SK-N-MC (cell line): ENCODE data around the gene MRPL54.

Experiments used
- DNase-seq: peaks from one replicate; pipeline ENCODE4 v3.0.0-alpha.2; 2011; ENCODE audit warnings: low read depth, low spot score
- H3K27ac ChIP-seq: fragments of 200-600 bp; sonication (generic); 2 replicates; pipeline ENCODE4 v1.5.1; 2016; ENCODE audit warnings: mixed run types
- H3K36me3 ChIP-seq: fragments of 200-600 bp; sonication (generic); 2 replicates; pipeline ENCODE4 v1.6.1; 2017; ENCODE audit warnings: antibody characterized with exemption, low read length, mixed read lengths; ENCODE audit not compliant: insufficient read depth
- H3K4me3 ChIP-seq: fragments of 200-600 bp; sonication (generic); 2 replicates; pipeline ENCODE4 v1.5.1; 2016
- H3K9ac ChIP-seq: fragments of 200-600 bp; sonication (generic); 2 replicates; pipeline ENCODE4 v1.8.0; 2017; ENCODE audit warnings: mixed run types, mixed read lengths; ENCODE audit not compliant: insufficient read length
- H3K9me3 ChIP-seq: fragments of 200-600 bp; sonication (generic); 2 replicates; pipeline ENCODE4 v1.6.1; 2017; ENCODE audit warnings: low read depth, mild to moderate bottlenecking, antibody characterized with exemption, low read length, moderate library complexity, mixed read lengths
- EZH2 ChIP-seq: fragments of 200-600 bp; sonication (generic); IDR thresholded peaks from one replicate; pipeline ENCODE4 v1.6.1; 2017; ENCODE audit warnings: antibody characterized with exemption
- FOXP2 ChIP-seq: optimal IDR thresholded peaks from 2 replicates; pipeline ENCODE3; 2011; ENCODE audit warnings: mild to moderate bottlenecking, moderate library complexity; ENCODE audit not compliant: insufficient read depth; ENCODE audit errors: extremely low read length, control extremely low read depth
- POLR2AphosphoS5 ChIP-seq: IDR thresholded peaks from 2 replicates; pipeline ENCODE4 v1.6.1; 2012; ENCODE audit warnings: mild to moderate bottlenecking, low read depth, low read length, borderline replicate concordance

MRPL54 gene

DNA sequence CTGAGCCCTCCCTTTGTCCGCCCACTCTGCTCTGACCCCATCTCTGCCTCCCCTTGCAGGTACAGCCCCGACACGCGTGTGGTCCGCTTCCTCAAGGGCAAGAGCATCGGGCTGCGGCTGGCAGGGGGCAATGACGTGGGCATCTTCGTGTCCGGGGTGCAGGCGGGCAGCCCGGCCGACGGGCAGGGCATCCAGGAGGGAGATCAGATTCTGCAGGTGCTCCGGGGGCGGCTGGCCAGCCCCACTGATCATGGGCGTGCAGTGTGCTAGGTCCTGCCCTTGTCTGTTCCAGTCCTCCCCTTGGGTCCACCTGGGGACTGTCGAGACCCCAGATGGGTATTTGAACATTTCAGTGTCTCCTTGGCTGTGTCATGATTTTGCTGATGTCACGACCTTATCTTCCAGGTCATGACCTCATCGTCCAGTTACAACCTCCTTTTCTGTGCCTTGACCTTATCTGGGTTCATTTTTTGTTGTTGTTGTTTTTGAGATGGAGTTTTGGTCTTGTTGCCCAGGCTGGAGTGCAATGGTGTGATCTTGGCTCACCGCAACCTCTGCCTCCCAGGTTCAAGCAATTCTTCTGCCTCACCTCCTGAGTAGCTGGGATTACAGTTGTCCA lies 26.3 kb upstream of the MRPL54 start:
- Histone ChIP-seq H3K4me3 (no peak overlapping the region), H3K9ac (no peak overlapping the region), H3K27ac (no peak overlapping the region), H3K36me3 (no peaks in the 10 kb centered on the region), H3K9me3 (no peaks in the 10 kb centered on the region)
- TF ChIP-seq FOXP2 (no peak), POLR2AphosphoS5 (no peak), EZH2 (no peak)
- no peak for DNase-seq

DNA sequence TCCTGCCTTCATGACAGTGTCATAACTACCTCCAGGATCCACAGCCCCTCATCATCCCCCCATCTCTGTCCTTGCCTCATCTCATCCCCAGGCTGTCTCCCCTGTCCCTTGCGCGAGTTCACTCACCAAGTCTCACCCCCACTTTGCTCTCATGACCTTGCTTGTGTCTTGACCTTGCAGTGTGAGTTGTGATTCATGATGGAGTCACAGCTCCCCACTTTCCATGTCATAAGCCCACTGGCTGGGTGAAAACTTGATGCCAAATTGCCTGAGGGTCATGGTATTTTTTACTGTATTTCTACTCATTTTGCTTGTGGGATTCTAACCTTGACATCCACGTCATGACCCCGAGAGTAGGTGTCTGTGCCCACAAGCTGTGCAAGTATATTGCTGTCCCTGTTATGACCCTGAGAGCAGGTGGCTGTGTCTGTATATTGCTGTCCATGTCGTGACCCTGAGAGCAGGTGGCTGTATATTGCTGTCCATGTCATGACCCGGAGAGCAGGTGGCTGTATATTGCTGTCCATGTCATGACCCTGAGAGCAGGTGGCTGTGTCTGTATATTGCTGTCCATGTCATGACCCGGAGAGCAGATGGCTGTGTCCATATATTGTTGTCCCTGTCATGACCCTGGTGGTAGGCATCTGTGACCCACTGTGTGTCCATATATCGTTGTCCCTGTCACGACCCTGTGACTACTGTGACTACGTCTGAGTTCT lies 24.8 kb upstream of the MRPL54 start:
- H3K9ac ChIP-seq: no peak overlapping the region
- no peak overlapping the region for H3K27ac ChIP-seq
- H3K36me3 ChIP-seq: no peaks in the 10 kb centered on the region
- no peak for TF ChIP-seq FOXP2
- no peak for TF ChIP-seq POLR2AphosphoS5
- no peak for TF ChIP-seq EZH2
- H3K9me3 ChIP-seq: no peaks in the 10 kb centered on the region
- no peak overlapping the region for H3K4me3 ChIP-seq
- no peak for DNase-seq

- TF ChIP-seq EZH2: no peak
- no peak for TF ChIP-seq FOXP2
- TF ChIP-seq POLR2AphosphoS5: no peak
- no peaks in the 10 kb centered on the region for H3K36me3 ChIP-seq
- no peak overlapping the region for H3K9ac ChIP-seq
- no peaks in the 10 kb centered on the region for H3K9me3 ChIP-seq
- H3K27ac ChIP-seq: no peak overlapping the region
- DNase-seq: no peak
- no peak overlapping the region for H3K4me3 ChIP-seq
These were observed 23.8 kb upstream of the MRPL54 start for GRCh38 chr19:3738477-3739220.

DNA sequence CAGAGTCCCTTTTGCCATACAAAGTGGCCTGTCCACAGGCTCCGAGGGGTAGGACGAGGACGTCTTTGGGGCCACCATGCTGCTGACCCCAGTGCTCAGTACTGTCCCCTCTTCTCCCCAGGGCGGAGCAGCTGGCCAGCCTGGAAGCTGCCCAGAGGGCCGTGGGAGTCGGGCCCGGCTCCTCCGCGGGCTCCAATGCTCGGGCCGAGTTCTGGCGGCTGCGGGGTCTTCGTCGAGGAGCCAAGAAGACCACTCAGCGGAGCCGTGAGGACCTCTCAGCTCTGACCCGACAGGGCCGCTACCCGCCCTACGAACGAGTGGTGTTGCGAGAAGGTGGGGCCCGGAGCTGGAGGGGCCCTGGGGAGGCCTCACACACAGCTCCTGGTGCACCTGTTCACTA lies 22.1 kb upstream of the MRPL54 start:
- TF ChIP-seq FOXP2 (no peak), POLR2AphosphoS5 (no peak), EZH2 (no peak)
- H3K27ac ChIP-seq: no peak overlapping the region
- no peak overlapping the region for H3K9ac ChIP-seq
- H3K4me3 ChIP-seq: no peak overlapping the region
- no peaks in the 10 kb centered on the region for H3K36me3 ChIP-seq
- H3K9me3 ChIP-seq: no peaks in the 10 kb centered on the region
- DNase-seq: no peak

DNA sequence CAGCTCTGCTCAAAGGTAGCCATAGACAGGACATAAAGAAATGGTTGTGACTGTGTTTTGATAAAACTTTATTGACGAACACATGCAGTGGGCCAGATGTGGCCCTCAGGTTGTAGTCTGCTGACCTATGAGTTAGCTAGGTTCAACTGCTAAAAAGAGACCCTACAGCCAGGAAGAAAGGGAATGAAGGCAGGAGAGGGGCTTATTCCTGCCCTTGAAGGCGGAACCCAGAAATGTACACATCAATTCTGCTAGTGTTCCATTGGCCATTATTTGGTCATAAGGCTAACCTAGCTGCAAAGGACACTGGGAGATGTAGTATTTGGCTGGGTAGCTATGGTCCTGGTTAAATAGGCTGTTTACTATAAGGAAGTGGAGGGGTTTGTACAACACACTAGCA lies 19.0 kb upstream of the MRPL54 start:
- no peak overlapping the region for H3K4me3 ChIP-seq
- H3K27ac ChIP-seq: no peak overlapping the region
- H3K9ac ChIP-seq: no peak overlapping the region
- DNase-seq: no peak
- H3K36me3 ChIP-seq: no peaks in the 10 kb centered on the region
- H3K9me3 ChIP-seq: no peaks in the 10 kb centered on the region
- TF ChIP-seq EZH2: no peak
- no peak for TF ChIP-seq FOXP2
- no peak for TF ChIP-seq POLR2AphosphoS5

GRCh38 chr19:3745363-3746045 lies 17.0 kb upstream of the MRPL54 start:
- Histone ChIP-seq H3K9me3 (no peaks in the 10 kb centered on the region), H3K36me3 (no peaks in the 10 kb centered on the region)

GRCh38 chr19:3746371-3747056 lies 16.0 kb upstream of the MRPL54 start:
- Histone ChIP-seq H3K9me3 (no peaks in the 10 kb centered on the region), H3K9ac (no peak overlapping the region), H3K4me3 (no peak overlapping the region), H3K36me3 (no peaks in the 10 kb centered on the region), H3K27ac (no peak overlapping the region)
- TF ChIP-seq EZH2 (no peak), FOXP2 (no peak), POLR2AphosphoS5 (no peak)
- DNase-seq: no peak

More at GRCh38 chr19:3745363-3746045, 17.0 kb upstream of the MRPL54 start:
- Histone ChIP-seq H3K9ac (no peak overlapping the region), H3K4me3 (no peak overlapping the region), H3K27ac (no peak overlapping the region)
- TF ChIP-seq EZH2 (no peak), FOXP2 (no peak), POLR2AphosphoS5 (no peak)
- DNase-seq: no peak
